ENCODE results near the gene RFXAP.

Gene RFXAP

DNA sequence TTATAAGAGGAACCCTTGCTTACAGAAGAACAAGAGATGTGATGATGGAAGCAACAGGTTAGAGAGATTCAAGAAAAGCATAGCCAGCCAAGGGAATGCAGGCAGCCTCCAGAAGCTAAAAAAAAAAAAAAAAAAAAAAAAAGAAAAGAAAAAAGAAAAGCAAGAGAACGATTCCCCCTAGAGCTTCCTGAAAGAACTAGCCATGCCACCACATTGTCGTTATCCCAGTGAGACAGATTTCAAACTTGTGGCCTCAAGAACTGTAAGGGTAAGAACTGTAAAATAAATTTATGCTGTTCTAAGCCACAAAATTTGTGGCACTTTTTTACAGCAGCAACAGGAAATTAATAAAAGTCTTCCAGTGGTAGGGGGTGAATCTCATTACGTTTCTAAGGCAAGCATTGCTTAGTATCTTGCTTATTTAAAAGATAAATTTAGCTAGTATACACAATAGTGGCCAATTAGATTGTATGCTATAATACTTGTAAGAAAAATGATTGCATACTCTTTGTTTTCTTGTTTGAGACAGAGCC lies 21.8 kb downstream of the RFXAP start:
- no peak for DNase-seq (ENCODE audit: extremely low read depth, low read depth)
- TF ChIP-seq, protein P1, sequence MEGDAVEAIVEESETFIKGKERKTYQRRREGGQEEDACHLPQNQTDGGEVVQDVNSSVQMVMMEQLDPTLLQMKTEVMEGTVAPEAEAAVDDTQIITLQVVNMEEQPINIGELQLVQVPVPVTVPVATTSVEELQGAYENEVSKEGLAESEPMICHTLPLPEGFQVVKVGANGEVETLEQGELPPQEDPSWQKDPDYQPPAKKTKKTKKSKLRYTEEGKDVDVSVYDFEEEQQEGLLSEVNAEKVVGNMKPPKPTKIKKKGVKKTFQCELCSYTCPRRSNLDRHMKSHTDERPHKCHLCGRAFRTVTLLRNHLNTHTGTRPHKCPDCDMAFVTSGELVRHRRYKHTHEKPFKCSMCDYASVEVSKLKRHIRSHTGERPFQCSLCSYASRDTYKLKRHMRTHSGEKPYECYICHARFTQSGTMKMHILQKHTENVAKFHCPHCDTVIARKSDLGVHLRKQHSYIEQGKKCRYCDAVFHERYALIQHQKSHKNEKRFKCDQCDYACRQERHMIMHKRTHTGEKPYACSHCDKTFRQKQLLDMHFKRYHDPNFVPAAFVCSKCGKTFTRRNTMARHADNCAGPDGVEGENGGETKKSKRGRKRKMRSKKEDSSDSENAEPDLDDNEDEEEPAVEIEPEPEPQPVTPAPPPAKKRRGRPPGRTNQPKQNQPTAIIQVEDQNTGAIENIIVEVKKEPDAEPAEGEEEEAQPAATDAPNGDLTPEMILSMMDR (IDR thresholded peaks at IDR 0.05; ENCODE audit: low read depth, low read length, missing control alignments): no peak
- H3K4me3 ChIP-seq (replicated peaks; ENCODE audit: low read depth, low read length): no peak overlapping the region

DNA sequence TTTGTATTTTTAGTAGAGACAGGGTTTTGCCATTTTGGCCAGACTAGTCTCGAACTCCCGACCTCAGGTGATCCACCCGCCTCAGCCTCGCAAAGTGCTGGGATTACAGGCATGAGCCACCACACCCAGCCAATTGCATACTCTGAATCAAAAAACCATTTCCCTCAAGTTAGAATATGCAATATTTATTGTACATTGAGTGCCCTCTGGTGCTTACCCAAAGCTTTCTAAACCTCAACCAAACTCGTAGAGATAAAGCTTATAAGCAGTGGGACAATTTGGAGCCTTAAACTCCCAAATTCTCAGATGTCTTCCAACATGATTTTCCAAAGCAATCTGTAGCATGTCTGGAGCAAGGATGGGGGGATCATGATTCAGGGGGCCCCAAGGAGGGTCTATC lies 22.4 kb downstream of the RFXAP start:
- TF ChIP-seq, protein P1 (IDR thresholded peaks at IDR 0.05; ENCODE audit: low read depth, low read length, missing control alignments): no peak
- DNase-seq (ENCODE audit: extremely low read depth, low read depth): no peak
- no peak overlapping the region for H3K4me3 ChIP-seq (replicated peaks; ENCODE audit: low read depth, low read length)

DNA sequence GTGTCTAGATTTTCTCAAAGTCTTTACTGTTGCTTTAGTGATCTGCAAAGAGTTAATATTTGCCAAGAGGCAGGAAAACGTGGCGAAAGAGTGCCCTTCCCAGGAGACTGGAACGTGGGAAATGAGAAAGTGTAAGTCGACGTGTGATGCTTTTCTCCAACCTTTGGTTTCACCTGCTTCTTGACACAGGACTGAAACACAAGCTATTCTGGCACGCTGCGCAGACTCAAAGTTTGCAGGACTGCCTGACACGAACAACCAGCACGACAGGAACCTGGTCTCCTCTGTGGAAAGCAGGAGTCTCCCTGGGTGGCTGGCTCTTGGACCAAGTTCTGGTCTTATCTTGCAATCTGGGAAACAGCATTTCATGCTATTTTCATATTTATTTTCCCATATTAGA lies 28.6 kb downstream of the RFXAP start:
- H3K4me3 ChIP-seq (replicated peaks; ENCODE audit: low read depth, low read length): no peak overlapping the region
- TF ChIP-seq, protein P1 (IDR thresholded peaks at IDR 0.05; ENCODE audit: low read depth, low read length, missing control alignments): no peak
- no peak for DNase-seq (ENCODE audit: extremely low read depth, low read depth)

DNA sequence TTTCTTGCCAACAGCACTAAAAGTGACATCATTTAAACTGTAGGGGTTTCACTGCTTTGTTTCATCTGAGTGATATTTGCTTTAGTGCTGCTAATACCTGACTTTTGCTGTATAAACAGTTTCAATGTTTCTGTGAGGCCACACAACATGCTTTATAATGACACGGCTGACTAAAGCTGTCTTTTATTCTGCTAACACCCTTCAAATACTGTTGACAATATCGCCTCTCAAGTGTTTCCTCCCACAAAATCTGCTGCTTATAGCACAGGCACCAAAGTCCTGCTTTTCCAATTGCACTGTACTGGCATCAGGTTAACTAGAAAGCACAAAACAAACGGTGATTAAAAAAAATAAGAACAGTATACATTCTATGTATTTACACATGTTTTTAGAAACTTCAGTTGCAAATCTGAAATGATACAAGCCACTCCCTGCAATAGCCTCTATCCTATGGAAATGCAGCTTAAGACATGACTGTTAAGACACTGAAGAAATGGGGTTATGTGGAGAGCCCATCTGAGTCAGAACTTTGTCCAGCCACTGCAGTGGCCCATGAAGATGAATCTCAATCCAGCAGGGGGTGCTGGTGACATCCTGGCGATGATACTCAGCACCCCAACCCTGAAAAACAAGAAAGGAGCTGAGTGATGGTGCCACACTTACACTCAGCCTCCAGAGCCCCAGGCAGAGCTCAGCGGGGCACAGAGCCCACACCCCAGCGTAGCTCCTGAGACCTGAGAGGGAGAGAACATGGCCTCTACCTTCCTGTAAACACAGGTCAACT lies 29.4 kb downstream of the RFXAP start:
- TF ChIP-seq, protein P1 (IDR thresholded peaks at IDR 0.05; ENCODE audit: low read depth, low read length, missing control alignments): peak; percentile 19
- DNase-seq (ENCODE audit: extremely low read depth, low read depth): no peak
- no peak overlapping the region for H3K4me3 ChIP-seq (replicated peaks; ENCODE audit: low read depth, low read length)

DNA sequence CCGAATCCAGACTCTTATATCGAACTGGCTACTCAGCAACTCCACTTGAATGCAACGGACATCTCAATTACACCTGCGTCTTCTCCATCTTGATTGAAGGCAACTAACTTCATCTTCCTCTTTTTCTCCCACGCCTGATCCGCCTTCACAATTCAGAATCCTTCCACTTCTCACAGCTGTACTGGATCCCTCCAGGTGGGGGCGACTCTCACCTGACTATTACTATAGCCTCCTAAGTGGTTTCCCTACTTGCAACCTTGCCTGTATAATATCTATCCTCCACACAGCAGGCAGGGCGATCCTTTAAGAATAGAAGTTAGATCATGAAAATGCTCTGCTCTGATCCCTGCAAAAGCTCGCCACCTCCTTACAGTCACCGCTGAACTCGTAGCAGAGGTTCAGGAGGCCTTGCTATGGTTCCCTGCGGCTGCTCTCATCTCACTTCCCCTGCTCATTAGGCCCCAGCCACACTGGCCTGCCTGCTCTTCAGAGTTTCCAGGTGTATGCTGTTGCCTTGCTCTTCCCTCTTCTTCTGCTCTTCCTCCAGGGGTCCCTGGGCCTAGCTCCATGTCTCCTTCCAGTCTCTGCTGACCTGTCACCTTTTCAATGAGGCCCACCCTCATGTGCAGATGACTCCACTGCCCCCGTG lies 31.9 kb downstream of the RFXAP start:
- no peak for DNase-seq (ENCODE audit: extremely low read depth, low read depth)
- TF ChIP-seq, protein P1 (IDR thresholded peaks at IDR 0.05; ENCODE audit: low read depth, low read length, missing control alignments): peak; percentile 35
- H3K4me3 ChIP-seq (replicated peaks; ENCODE audit: low read depth, low read length): no peak overlapping the region

DNA sequence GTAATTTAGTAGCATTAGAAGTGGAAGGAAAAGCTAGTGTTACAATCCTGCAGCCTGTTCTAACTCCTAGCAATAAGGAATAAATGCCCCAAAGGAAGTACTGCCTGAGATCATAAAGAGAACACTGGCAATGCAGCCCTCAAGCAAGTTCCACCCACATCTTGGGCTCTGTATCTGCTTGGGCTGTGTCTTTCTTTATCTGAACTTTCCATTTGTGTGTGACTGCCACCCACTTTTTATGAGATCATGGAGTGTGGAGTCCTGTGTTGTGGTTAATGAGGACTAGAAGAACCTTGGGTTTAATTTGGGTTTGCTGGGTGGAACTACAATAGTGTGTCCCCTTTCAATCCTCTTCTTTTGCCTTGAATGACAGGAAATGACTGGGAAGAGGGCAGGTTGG lies 38.2 kb downstream of the RFXAP start:
- H3K4me3 ChIP-seq (replicated peaks; ENCODE audit: low read depth, low read length): no peak overlapping the region
- DNase-seq (ENCODE audit: extremely low read depth, low read depth): no peak
- TF ChIP-seq, protein P1 (IDR thresholded peaks at IDR 0.05; ENCODE audit: low read depth, low read length, missing control alignments): no peak
